Fibroblast of skin of scalp (primary cell): Measurements from ENCODE around the gene TSPAN14. TPM values are rescaled to one million over a fixed set of nuclear protein-coding genes. Genes with fewer than 3 reads are reported as not detected.
"Not testable (repeated sequence)": the region's sequence is repeated elsewhere in the genome, so short reads cannot be mapped to it uniquely, and the experiment has no call there.

Source experiments
- DNase-seq: peaks from one replicate; pipeline ENCODE4 v3.0.0-alpha.2; 2013
- polyA plus RNA-seq, 2 experiments: library from polyadenylated mRNA; unstranded; fragments of 120-200 nt; gene quantifications; one replicate each; pipeline ENCODE4 v1.2.1, GENCODE V29; 2013; ENCODE audit not compliant: insufficient read length in 2 of 2

TSPAN14 gene, protein sequence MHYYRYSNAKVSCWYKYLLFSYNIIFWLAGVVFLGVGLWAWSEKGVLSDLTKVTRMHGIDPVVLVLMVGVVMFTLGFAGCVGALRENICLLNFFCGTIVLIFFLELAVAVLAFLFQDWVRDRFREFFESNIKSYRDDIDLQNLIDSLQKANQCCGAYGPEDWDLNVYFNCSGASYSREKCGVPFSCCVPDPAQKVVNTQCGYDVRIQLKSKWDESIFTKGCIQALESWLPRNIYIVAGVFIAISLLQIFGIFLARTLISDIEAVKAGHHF
- 43.4 TPM for polyA plus RNA-seq (2013, experiment 1 of 2; ENCODE audit: insufficient read length)
- 44.7 TPM for polyA plus RNA-seq (2013, experiment 2 of 2; ENCODE audit: insufficient read length)

GRCh38 chr10:80453842-80454512 lies at the start of gene TSPAN14:
TSPAN14 (plus strand) TSS chr10:80454310; CDS start chr10:80489234, 34,924 bp downstream.
- DNase-seq, result peak; percentile 83

- no peak for DNase-seq
Measured at GRCh38 chr10:80405035-80405434, 49.1 kb upstream of the TSPAN14 start.

DNA sequence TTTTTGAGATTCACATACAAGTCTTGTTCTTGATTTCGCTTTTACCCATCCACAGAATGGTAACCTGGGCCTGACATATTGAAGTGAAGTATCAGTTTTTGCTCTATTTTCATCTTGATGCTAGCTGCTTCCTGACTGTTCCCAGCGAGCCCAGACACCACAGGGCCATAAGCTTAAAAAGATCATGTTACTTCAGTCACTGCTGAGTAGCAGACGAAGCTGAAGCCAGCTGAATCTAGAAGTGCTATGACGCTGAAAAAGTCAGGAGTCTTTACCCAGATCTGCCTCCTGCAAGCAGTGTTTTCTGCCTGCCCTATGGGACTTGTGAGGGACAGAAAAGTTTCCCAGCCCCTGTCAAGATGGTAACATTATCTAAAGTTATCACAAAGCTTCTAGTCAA lies 48.5 kb upstream of the TSPAN14 start:
- DNase-seq, result no peak

- no peak for DNase-seq
Measured at GRCh38 chr10:80406204-80406603, 47.9 kb upstream of the TSPAN14 start.

- DNase-seq, result no peak
Measured at GRCh38 chr10:80407812-80408241, 46.3 kb upstream of the TSPAN14 start.

- peak; percentile 37 for DNase-seq
Measured at GRCh38 chr10:80408242-80409101, 45.6 kb upstream of the TSPAN14 start, which contains the start of gene PRXL2A. PRXL2A (plus strand) TSS chr10:80408551; CDS start chr10:80420468, 11,917 bp downstream.

DNA sequence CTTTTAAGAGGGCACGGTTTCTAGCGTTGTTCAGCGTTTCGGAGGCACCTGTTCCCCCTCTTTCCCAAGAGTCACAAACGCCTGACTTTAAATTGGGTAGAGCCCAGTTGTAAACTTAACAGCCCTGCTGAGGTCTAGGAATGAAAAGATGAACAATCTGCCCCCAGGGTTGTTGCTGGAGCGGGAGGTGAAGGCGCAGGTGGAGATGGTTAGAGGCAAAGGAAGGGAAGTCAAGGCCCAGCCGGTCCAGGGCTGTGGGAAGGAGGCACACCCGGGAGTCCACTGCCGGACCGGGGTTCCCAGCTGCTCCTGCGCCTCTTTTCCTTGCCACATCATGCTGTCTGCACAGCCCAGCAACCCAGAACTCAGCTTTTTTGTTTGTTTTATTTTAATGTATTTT lies 45.0 kb upstream of the TSPAN14 start:
- DNase-seq, result no peak

- no peak for DNase-seq
Measured at GRCh38 chr10:80410122-80410521, 44.0 kb upstream of the TSPAN14 start.

- DNase-seq, result no peak
Measured at GRCh38 chr10:80410578-80411145, 43.4 kb upstream of the TSPAN14 start.

GRCh38 chr10:80411267-80411668 lies 42.8 kb upstream of the TSPAN14 start:
- DNase-seq, result no peak

DNA sequence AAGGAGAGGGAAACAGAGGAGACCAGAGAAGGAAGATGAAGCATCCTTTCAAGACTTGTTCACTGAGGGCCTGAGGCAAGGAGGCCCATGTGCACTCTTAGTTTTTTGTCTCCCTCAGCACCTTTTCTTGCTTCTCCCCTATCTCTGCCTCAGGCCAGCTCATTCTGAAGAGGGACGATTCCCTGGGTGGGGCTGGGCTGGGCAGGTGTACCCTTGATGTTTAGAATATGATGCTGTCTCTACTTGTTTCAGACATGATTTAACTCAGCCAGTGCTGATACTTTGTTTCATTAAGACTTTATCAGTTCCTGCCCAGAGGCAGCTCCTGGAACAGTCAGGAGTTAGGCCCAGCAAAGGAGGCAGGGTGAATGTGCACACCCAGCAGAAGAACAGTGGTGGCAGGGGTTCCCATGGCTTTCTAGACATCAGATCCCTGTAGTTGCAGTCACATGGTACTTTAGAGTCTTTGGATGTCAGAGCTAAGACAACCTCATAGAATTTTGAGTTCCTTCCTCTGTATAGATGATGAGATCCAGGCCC lies 42.4 kb upstream of the TSPAN14 start:
- DNase-seq, result no peak

DNA sequence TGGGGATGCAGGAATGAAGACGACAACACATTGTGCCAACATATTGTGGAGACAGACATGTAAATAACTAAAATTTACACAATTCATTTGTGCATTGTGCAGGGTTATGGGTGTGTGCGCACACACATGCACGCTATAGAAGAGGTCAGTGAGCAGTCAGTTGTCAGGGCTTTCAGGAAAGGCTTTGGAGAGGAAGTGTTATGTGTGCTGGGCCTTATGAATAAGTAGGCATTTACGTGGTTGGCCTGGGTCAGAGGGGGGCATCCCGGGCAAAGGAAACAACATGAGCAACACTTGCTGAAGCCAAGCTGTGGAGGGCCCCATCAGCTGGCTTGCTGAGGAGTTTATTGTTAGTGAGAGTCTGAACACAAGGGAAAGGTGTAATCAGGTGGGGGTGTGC lies 41.6 kb upstream of the TSPAN14 start:
- DNase-seq, result no peak

DNA sequence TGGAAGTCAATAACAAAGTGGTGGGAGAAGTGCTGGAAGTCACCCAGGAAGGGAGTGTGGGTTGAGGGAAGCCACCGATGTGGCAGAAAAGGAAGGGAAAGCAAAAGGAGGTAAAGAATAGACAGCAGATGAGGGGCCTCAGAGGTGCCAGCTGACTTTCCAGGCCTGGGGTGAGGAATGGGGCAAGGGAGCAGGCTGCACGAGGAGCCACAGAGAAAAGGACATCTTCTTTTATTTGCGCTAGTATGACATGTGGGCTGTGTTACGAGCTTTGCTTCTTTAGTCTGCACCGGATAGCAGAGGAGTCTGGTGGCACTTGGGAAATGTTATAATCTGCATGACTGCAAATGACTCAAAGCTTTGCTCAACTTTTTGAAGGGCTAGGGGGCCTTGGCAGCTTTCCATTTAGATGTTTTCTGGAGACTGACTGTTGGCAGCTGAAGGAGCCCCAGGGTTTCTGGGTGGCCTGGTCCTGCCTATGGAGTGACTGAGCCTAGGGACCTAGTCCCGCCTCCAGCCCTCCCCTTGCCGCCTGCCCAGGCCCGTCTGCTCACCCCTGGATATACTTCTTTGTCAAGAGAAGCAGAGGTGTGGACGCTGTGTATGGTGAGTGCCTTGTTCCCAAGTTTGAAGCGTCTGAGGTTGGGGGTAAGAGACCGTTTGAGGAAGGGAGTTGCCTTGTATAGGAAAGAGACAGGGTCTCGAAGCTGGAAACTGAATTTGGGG lies 40.7 kb upstream of the TSPAN14 start:
- peak; percentile 91 for DNase-seq

DNA sequence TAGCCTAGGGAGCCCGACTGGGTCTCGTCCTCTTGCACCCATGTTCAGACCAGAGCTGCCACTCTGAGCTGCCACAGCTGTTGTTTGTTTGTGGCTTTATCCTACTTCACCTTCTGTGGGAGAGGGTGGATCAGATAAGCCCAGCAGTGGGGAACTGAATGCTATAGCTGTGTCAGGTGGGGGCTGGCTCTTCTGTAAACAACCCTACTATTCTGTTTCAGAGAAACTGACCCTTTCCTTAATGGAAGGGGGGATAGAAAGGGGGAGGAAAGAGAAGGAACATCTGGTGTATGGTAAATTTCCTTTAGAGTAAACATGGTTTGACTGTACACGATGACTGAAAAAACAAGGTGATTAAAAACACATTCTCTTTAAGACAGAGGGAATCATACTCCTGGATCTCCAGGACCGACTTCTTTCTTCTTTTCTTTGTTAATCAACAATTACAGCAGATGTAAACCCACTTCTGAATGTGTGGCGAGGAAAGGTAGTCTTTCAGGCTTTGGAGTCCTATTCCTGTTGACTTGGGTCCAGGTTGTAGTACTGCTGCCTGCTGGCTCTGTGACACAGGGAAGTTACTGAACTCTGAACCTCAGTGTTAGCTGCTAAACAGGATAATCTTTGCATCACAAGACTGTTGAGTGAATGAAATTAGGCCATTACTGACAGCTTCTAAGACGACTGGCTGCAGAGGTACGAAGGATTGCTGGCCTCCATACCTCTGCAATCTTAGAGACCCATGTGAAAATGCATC lies 39.8 kb upstream of the TSPAN14 start:
- no peak for DNase-seq

DNA sequence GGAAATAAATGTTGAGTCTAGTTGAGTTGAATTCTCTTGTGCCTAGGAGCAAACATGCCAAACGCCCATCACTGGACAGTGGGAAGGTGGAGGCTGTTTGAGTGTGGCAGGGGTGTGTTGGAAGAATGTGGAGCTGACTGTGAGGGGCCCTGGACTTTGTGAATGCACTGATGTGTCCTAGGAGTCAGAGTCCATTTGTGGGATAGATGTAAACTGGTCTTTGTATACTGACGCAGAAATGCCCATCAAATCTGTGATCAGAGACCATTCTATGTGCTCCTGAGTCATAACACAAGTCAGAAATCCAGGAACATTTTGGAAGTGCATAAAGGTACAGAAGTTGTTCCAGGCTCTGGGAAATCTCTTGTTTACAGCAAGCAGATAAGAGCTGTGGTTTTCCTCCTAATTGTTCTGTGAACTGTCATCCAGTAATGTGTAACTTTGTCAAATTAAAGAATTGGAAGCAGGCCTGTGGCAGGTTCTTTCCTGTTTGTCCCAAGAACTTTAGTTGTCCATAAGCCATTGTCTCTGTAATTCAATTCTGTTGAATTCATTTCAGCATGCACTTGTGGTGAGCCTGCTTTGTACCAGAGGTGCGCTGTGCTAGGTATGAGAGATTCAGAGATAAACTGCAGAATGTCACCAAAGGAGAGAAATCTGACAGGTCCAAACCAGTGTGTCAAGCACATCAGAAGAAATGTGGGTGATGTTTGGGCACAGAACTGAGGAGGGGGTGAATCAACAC lies 38.2 kb upstream of the TSPAN14 start:
- DNase-seq, result no peak

DNA sequence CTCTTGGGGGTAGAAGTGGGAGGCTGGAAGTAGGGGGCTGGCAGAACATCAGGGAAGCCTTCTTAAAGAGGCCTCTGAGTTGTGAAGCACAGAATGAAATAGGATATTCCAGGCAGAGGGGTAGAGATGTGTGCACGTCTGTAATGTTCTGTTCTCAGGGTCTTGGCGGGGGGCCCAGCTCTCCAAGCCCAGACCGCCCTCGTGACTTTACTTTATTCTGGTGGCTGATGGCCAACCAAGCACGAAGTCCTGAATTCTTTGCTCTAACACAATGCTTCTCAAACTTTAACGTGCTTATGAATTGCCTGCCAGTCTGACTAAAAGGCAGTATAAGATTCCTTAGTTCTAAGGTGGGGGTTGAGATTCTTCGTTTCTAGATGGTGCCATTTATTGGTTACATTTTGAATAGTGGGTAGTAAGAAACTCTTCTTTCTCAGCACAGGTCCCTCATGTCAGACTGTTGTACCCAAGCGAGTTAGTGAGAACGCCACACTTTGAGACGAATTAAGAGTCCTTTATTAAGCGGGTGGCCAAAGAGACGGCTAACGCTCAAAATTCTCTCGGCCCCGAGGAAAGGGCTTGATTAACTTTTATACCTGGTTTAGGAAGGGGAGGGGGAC lies 37.5 kb upstream of the TSPAN14 start:
- DNase-seq, result peak; percentile 38

DNA sequence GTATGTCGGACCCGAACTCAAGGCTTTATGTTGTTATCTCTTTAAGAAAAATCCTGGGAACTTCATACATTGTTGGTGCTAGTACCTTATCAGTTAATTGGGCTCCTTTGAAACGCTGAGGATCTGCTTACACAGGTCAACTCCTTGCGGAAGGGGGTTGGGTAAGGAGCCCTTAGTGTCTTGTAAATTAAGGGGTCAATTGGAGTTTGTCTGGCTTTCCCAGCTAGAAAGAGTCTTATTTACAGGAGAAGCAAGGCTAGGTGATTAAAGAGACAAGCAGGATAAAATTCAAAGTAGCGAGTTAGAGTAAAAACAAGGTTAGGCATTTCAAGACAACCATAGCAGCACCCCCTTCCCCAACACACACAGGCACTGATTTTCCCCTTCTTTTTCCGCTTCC lies 36.9 kb upstream of the TSPAN14 start:
- DNase-seq, result not testable (repeated sequence)

- DNase-seq, result no peak
Measured at GRCh38 chr10:80421050-80421706, 32.9 kb upstream of the TSPAN14 start.
